A204.1 (cell line): Measurements from ENCODE around the gene ATG7.
"Not testable (repeated sequence)": the region's sequence is repeated elsewhere in the genome, so short reads cannot be mapped to it uniquely, and the experiment has no call there.

Source experiments
- FAIRE-seq: peaks from 2 replicates; lab custom pipeline; 2012; peaks lifted over from hg19 to GRCh38; lab: Jason Lieb, UNC

ATG7 gene

GRCh38 chr3:11568503-11569155 lies 296.4 kb downstream of the ATG7 start:
- no peak for FAIRE-seq

DNA sequence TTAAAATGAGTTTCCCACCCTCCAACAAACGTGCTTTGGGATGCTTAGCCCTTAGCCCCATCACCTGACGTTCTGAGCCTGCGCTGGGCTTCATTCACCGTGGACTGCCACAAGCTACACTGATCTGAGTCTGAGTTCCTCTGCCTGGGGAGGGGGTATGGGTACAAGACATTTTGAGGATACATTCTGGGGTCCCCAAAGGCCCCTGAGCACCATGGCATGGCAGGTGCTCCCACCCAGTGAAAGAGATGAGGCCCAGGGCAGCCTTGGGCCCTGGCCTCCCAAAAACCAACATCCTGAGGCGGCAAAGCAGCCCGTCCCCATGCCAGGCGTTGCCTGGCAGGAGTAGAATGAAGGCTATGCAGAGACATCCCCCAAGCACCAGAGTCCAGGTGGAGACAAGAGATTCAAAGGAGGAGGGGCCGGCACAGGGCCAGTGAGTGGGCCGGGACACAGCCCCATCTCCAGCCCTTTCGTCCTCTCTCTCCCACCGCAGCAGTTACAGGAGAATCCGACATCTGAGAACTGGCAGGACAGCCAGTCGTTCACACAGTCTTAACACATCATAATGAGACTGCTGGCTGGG lies 297.1 kb downstream of the ATG7 start:
- no peak for FAIRE-seq

- no peak for FAIRE-seq
These were observed 298.1 kb downstream of the ATG7 start for GRCh38 chr3:11570251-11570650.

GRCh38 chr3:11570789-11571495 lies 298.7 kb downstream of the ATG7 start:
- no peak for FAIRE-seq

- not testable (repeated sequence) for FAIRE-seq
These were observed 300.5 kb downstream of the ATG7 start for GRCh38 chr3:11572660-11573059.

GRCh38 chr3:11574981-11575669 lies 302.9 kb downstream of the ATG7 start:
- FAIRE-seq: no peak

GRCh38 chr3:11575677-11576076 lies 303.5 kb downstream of the ATG7 start:
- FAIRE-seq: no peak

DNA sequence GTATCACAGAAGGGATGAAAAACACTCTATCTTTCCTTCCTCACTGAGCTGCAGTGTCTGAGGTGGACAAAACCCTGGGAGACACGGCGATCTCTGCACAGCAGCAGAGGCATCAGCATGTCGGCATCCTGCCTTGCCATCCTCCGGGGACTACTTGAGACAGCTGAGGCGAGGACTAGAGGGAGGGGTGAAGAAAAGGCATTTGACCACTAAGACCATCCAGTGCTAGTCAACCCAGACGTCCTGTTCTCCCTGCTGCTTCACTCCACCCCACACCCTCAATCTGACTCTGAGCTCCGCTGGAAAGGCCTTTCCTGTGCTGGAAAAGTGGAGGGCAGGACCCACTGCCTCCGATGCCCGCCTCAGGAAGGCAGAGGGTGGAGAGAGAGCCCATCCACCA lies 304.3 kb downstream of the ATG7 start:
- FAIRE-seq: no peak

- no peak for FAIRE-seq
These were observed 306.0 kb downstream of the ATG7 start for GRCh38 chr3:11578169-11578568.

GRCh38 chr3:11580645-11581044 lies 308.4 kb downstream of the ATG7 start:
- no peak for FAIRE-seq

GRCh38 chr3:11581237-11582190 lies 309.3 kb downstream of the ATG7 start:
- FAIRE-seq: no peak

DNA sequence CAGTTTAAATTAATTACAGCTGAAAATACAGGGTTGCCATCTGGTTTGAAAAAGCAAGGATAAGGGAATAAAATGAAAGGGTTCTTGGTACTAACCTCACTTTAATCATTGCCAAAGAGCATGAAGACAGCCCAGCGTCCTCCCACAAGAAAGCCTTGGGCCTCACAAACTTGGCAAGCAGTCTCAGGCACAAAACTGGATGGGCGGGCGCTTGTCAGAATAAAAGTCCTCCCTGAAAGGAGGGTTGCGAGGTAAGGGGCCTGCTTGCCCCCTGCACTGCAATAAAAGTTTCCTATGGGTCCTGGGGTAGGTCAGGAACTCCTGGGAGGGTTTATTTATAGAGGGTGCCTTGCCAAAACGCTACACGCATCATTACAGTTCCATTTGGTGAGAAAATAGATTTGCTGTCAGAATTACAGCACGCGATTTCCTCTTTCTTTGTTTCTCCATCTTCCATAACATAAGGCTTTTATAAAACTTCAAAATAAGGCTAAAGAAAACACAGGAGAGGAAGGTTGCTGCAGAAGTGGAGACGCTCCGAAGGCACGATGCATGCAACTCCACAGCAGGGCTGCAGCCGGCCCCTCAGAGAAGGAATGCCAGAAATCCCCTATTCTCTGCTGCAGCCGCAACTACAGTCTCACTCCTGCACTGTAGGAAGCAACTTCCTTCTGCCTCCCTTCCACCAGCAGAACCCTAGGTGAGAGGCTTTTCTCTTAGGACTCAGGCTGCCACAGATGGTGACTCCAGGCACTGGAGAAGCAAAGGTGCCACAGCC lies 310.2 kb downstream of the ATG7 start:
- no peak for FAIRE-seq

DNA sequence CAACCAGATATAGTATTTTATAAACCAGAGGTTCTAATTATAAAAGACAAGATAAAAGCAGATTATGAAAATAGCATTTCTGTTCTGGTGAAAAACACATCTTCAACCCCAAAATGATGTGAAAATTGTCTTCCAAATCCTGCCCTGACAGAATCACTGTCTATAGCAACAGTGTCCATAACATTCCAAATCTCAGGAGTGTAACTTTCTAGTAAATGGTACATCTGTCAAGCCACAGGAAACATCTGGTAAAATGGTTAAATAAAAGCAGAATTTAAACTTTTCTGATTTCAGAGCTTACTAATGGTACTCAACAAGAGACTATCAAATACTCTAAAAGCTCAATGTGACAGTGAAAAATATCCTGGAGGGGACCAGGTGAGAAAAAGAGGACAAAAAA lies 311.0 kb downstream of the ATG7 start:
- no peak for FAIRE-seq

- no peak for FAIRE-seq
These were observed 311.4 kb downstream of the ATG7 start for GRCh38 chr3:11583638-11584046.

DNA sequence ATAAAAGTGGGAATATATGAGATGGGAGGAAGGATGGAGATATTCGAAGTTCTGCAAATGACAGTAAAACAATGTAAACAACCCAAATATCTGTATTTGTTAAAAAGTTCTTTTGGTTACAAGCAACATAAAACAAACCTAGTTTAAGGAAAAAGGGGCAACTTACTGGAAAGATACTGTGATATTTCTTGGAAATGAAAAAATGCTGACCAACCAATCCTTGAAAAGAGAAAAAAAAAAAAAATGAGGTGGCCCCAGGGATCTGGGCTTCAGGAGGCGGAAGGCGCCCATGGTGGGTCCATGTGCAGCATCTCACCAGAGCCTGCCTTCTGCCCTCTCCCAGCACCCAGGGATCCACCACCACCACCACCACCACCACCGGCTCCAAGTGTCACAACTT lies 312.4 kb downstream of the ATG7 start:
- FAIRE-seq: no peak

DNA sequence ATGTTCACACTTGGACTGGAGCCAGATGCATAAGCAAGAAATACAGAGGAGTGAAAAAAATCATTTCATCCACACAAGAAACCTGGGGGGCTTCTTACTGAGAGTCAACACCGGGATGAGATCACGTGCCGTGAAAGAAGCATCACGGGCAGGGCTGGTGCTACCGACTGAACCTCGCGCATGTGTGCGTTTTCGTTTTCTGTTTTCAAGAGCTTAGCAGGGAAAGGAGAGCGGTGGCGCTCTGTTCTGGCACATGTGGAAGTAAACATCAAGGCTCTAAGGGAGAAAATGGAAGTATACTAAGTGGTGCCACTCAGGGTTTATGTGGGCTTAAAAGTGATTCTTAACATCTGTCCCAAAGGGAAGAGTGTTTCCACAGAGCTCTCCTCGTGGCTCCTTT lies 315.6 kb downstream of the ATG7 start:
- no peak for FAIRE-seq

DNA sequence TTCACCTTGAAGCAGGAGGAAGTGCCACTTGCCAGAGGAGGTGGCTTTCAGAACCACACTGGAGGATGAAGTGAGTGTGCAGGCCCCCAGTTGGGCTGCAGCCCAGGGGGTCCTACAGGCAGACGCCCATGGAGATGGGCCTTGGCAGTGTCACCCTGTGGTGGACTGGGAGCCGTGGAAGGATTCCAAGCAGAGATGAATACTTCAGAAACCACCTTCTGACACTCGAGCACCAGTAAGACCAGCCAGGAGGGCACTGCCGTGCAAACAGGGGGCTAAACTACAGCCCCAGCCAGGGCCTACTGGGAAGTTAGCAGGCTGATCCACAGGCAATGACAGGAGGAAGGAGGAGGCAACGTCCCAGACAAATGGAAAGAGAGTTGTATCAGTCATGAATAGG lies 316.1 kb downstream of the ATG7 start:
- no peak for FAIRE-seq

DNA sequence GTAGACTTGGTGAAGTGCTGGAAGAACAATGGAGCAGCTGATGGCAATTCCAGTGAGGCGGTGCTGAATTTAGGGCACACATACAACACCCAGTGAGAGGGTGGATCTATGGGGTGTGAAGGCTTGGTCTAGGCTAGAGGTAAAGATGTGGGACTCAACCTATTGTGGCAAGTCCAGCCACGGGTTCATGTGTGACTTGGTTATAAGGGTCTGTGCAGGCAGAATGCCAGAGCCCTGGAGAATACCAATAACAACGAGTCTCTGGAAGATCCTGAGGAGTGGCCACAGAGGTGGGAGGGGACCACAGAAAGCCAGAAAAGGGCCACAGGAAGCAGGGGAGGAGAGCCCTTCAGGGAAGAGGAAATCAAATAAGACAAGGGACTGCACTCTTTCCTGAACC lies 316.6 kb downstream of the ATG7 start:
- no peak for FAIRE-seq

DNA sequence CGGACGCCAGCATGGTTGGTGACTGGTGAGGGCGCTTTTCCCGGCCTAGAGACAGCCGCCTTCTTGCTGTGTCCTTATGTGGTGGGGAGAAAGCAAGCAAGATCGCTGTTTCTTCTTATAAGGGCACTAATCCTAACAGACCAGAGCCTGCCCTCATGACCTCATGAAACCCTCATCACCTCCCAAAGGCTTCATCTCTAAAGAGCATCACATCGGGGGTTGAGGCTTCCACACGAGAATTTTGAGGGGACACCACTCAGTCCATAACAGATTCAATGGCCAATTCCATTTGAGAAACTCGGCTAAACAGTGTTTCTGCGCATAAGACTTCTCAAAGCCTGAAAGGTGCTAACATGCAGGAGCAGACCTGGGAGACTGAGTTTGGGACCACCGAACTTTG lies 317.5 kb downstream of the ATG7 start:
- FAIRE-seq: no peak

DNA sequence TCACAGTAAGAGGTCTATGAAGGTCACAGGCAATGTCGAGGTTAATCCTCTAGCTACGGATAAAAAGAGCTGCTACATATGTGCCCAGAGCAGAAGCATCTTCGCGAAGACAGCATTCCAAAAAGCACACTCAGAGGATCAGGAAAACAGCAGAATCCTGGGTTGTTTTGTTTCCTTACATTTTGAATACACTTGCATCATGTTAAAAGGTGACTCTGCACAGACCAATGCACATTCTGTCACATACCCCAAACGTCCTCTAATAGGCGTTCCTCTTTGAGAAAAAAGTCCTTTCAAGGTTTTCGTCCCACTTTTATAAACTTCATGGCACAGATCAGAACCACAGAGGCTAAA lies 318.8 kb downstream of the ATG7 start:
- no peak for FAIRE-seq
